ENCODE results near the gene CLCN6. TPM values are rescaled to one million over a fixed set of nuclear protein-coding genes. Genes with fewer than 3 reads are reported as not detected.

CLCN6 gene
- total and polyA plus RNA-seq, 2 of the 13 experiments (the other 11 are each of a cell fraction or from before 2014, with no cell fraction given) = 14.9 to 19.3 TPM

- no TSS peak for BruUV-seq (replicated peaks)
- peaks cover 1 to 5% of the 10 kb centered on the region in 2 experiments; a peak in 1 of 5 replicates for H3K27me3 ChIP-seq (ENCODE audit: control insufficient read depth in 1 of 2, insufficient read depth in 2 of 2, low read length in 2 of 2)
- ChIA-PET POLR2A (interaction anchor here (2.5 to 2.9 kb wide), 2 partner anchors 15 to 18 kb away, joined by 9 to 12 read pairs; partner anchors contain the start of genes CLCN6 and MTHFR), CTCF (ENCODE audit: low intra/inter-chr PET ratio, low total read pairs) (no interaction called here)
- no peak overlapping the region for H3K27ac ChIP-seq (ENCODE audit: extremely low read length, insufficient read depth, low read length)
- H3K4me1 ChIP-seq (ENCODE audit: insufficient read depth, low read length) = peaks cover 40% of the 10 kb centered on the region
- H3K4me2 ChIP-seq (ENCODE audit: low read depth, low read length) = no peak overlapping the region
- 82% methylated on average over 4 of the region's 14 CpGs for WGBS (ENCODE audit: low lambda C conversion rate)
- no peak overlapping the region for H3K9ac ChIP-seq (ENCODE audit: insufficient read depth, low read depth, low read length)
- no peak for ATAC-seq
- no peak for DNase-seq (ENCODE audit: low spot score)
- no peak overlapping the region for H2AFZ ChIP-seq (ENCODE audit: low read length)
- no peak for FAIRE-seq
- H4K20me1 ChIP-seq (ENCODE audit: insufficient read depth, low read length) = no peaks in the 10 kb centered on the region
- TF ChIP-seq AGO2 (optimal IDR thresholded peaks at IDR 0.05; ENCODE audit: low read depth, low read length) (peak; percentile 63), SAP130 (CRISPR knock-in tag; IDR thresholded peaks at IDR 0.05; ENCODE audit: low read depth) (no peak)
- no peak overlapping the region for H3K4me3 ChIP-seq (replicated peaks in 1 of 3; ENCODE audit: insufficient read depth in 1 of 3, low read depth in 2 of 3, low read length in 3 of 3)
- H3K79me2 ChIP-seq (ENCODE audit: insufficient read depth, low read length) = no peaks in the 10 kb centered on the region
- intact Hi-C loops (cut with micrococcal nuclease; ENCODE audit: unreplicated experiment) = no loop called here
- no peaks in the 10 kb centered on the region for H3K36me3 ChIP-seq (replicated peaks in 1 of 2; ENCODE audit: control insufficient read depth in 1 of 2, insufficient read depth in 2 of 2, low read length in 2 of 2)
- H3K9me3 ChIP-seq (ENCODE audit: low read length) = no peaks in the 10 kb centered on the region
- in situ Hi-C loops (cut with HindIII; ENCODE audit: extremely low pct_ligation_motif_present, low pct_unique_long_range_greater_than_20kb) = no loop called here
Observed at GRCh38 chr1:11788549-11789053, 17.4 kb upstream of the CLCN6 start.

- no peak for FAIRE-seq
- ChIA-PET POLR2A (interaction anchor here (2.5 to 2.9 kb wide), 2 partner anchors 14 to 17 kb away, joined by 9 to 12 read pairs; partner anchors contain the start of genes CLCN6 and MTHFR), CTCF (ENCODE audit: low intra/inter-chr PET ratio, low total read pairs) (no interaction called here)
- H3K4me3 ChIP-seq (replicated peaks in 1 of 3; ENCODE audit: insufficient read depth in 1 of 3, low read depth in 2 of 3, low read length in 3 of 3) = no peak overlapping the region
- intact Hi-C loops (cut with micrococcal nuclease; ENCODE audit: unreplicated experiment) = no loop called here
- H3K79me2 ChIP-seq (ENCODE audit: insufficient read depth, low read length) = no peaks in the 10 kb centered on the region
- peaks cover 1 to 4% of the 10 kb centered on the region in 2 experiments; a peak in 1 of 5 replicates for H3K27me3 ChIP-seq (ENCODE audit: control insufficient read depth in 1 of 2, insufficient read depth in 2 of 2, low read length in 2 of 2)
- 66% methylated on average over 12 of the region's 13 CpGs for WGBS (ENCODE audit: low lambda C conversion rate)
- H3K9me3 ChIP-seq (ENCODE audit: low read length) = no peaks in the 10 kb centered on the region
- TF ChIP-seq AGO2 (optimal IDR thresholded peaks at IDR 0.05; ENCODE audit: low read depth, low read length) (peak; percentile 4), ZNF576 (CRISPR knock-in tag; IDR thresholded peaks at IDR 0.05) (no peak)
- H4K20me1 ChIP-seq (ENCODE audit: insufficient read depth, low read length) = no peaks in the 10 kb centered on the region
- ATAC-seq = no peak
- H3K27ac ChIP-seq (ENCODE audit: extremely low read length, insufficient read depth, low read length) = no peak overlapping the region
- no peak overlapping the region for H3K4me2 ChIP-seq (ENCODE audit: low read depth, low read length)
- H2AFZ ChIP-seq (ENCODE audit: low read length) = no peak overlapping the region
- no peak for DNase-seq (ENCODE audit: low spot score)
- in situ Hi-C loops (cut with HindIII; ENCODE audit: extremely low pct_ligation_motif_present, low pct_unique_long_range_greater_than_20kb) = no loop called here
- H3K9ac ChIP-seq (ENCODE audit: insufficient read depth, low read depth, low read length) = no peak overlapping the region
- H3K36me3 ChIP-seq (replicated peaks in 1 of 2; ENCODE audit: control insufficient read depth in 1 of 2, insufficient read depth in 2 of 2, low read length in 2 of 2) = no peaks in the 10 kb centered on the region
- H3K4me1 ChIP-seq (ENCODE audit: insufficient read depth, low read length) = peaks cover 33% of the 10 kb centered on the region
- BruUV-seq (replicated peaks) = no TSS peak
Observed at GRCh38 chr1:11789126-11790067, 16.6 kb upstream of the CLCN6 start.

Measured in HepG2 (cell line).